Activated naive CD4-positive, alpha-beta T cell treated with anti-CD3 and anti-CD28 coated beads, Interleukin-2, amount 10 ng/mL, durations not matched to agents 7 days and 5 days (primary cell): ENCODE data around the gene C22orf42.
"Not testable (repeated sequence)": the region's sequence is repeated elsewhere in the genome, so short reads cannot be mapped to it uniquely, and the experiment has no call there.

Experiments
- CTCF ChIA-PET: fragments of 350-600 bp; sonication (Branson Sonifier 250); formaldehyde crosslinking; loops from one replicate; lab custom pipeline; 2021; ENCODE audit warnings: antibody characterized with exemption; lab: Charles Lee
- DNase-seq: peaks from one replicate; pipeline ENCODE4 v3.0.0-alpha.2; 2020
- H3K27ac Mint-ChIP-seq: one replicate; pipeline ENCODE4 v1.8.0; 2021; ENCODE audit warnings: mild to moderate bottlenecking, moderate library complexity, mixed read lengths
- H3K27me3 Mint-ChIP-seq: one replicate; pipeline ENCODE4 v1.8.0; 2021; ENCODE audit warnings: mild to moderate bottlenecking, mixed read lengths
- H3K36me3 Mint-ChIP-seq: one replicate; pipeline ENCODE4 v1.8.0; 2021; ENCODE audit warnings: mixed read lengths
- H3K4me1 Mint-ChIP-seq: one replicate; pipeline ENCODE4 v1.8.0; 2021; ENCODE audit warnings: mixed read lengths
- H3K4me3 Mint-ChIP-seq: one replicate; pipeline ENCODE4 v1.8.0; 2021; ENCODE audit warnings: mild to moderate bottlenecking, moderate library complexity, mixed read lengths
- H3K9me3 Mint-ChIP-seq: one replicate; pipeline ENCODE4 v1.8.0; 2021; ENCODE audit warnings: mixed read lengths

C22orf42 gene

DNA sequence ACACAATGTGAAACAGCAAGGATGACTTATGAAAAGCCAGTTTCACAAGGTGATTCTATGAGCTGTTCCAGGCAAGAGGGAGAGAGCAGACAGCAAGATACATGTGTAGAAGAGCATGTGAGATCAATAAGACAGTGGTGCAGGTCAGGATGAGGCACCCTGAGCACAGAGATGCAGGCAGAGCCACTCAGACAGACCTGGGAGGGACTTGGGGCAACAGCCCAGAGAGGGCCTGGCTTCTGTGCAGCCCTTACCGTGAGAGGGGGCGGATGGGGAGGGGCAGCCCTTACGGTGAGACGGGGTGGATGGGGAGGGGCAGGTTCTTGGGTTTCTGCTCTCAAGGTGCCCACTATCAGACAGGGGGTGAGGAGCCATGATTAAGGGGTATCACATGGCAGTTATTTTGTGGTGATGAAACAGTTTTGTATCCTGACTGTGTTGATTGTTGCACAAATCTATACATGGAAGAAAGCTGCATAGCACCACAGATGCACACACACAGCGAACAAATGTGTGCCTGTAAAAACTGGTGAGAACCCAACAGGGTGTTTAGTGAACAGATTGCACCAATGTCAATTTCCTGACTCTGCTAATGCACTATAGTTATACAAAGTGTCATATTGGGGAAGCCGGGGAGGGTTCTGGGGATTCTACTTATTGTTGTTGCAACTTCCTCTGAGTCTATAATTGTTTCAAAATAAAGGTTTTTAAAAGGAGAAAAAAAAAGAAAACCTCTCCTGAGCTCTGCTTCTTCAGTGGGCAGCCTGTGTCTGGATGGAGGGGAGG is 5.2 kb upstream of the C22orf42 start:
- Mint-ChIP-seq H3K4me3 (no peak overlapping the region), H3K27me3 (peaks cover 23% of the 10 kb centered on the region), H3K9me3 (no peaks in the 10 kb centered on the region), H3K36me3 (no peaks in the 10 kb centered on the region), H3K4me1 (no peaks in the 10 kb centered on the region), H3K27ac (no peak overlapping the region)
- CTCF ChIA-PET: no interaction called here
- DNase-seq: no peak

DNA sequence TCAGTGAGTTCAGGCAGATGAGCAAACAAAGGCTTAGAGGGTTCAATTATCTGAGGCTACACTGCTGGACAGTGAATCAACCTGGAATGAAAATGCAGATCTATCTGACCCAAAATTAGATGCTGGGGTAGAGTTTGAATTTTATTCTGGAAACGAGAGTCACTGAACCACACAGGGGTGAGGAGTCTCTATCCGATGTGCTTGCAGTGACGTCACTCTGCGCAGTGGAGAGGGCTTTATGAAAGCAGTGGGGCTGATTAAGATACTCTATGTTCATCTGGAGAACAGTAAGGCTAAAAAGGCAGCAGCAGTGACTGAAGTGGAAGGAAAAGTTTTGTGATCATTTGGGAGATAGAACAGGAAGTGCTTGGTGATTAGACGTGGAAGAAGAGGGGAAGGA is 1.3 kb upstream of the C22orf42 start:
- peaks cover 37% of the 10 kb centered on the region for H3K27me3 Mint-ChIP-seq
- H3K9me3 Mint-ChIP-seq, H3K4me3 Mint-ChIP-seq, H3K27ac Mint-ChIP-seq, H3K4me1 Mint-ChIP-seq, DNase-seq, H3K36me3 Mint-ChIP-seq, CTCF ChIA-PET: not testable (repeated sequence)

DNA sequence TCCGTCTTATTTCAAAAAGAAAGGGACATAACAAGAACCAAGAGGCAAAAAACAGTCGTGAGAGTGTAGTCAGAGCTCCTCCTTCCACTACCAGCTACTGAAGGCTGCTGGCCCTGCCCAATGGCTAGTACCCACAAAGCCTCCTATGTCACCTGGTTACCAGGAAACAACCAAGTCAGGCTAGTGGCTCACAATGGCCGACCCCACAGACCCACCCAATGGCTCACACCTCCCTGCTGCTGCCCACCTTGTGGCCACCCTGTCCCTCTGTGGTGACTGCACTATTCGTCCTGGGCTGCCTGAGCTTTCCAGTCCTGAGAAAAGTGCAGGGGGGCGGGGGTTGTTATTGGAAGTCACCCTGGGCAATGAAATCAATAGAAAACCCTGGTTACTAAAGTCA is 1.5 kb downstream of the C22orf42 start:
- peaks cover 11% of the 10 kb centered on the region for H3K4me1 Mint-ChIP-seq
- H3K4me3 Mint-ChIP-seq, H3K9me3 Mint-ChIP-seq, CTCF ChIA-PET, H3K27ac Mint-ChIP-seq, DNase-seq, H3K36me3 Mint-ChIP-seq: not testable (repeated sequence)
- H3K27me3 Mint-ChIP-seq: peaks cover 32% of the 10 kb centered on the region

DNA sequence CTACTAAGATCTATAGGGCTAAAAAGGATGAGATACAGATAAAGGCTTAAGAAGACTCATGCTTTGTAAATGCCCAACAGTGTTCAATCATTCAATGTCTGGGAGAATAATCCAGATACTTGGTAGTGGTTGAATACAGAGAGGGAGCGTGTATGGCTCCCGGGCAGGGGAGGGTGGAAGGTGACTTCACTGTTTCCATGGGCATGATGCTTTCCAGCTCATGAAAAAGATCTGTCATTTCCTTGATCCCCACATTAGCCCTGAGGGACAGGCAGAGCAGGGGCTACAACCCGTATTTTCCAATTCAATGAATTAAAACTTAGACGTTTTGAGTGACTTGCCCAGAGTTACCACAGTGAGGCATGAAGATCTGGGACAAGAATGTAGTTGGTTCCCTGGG is 4.4 kb downstream of the C22orf42 start:
- H3K9me3 Mint-ChIP-seq, H3K4me3 Mint-ChIP-seq, DNase-seq, H3K36me3 Mint-ChIP-seq, CTCF ChIA-PET, H3K27ac Mint-ChIP-seq: not testable (repeated sequence)
- Mint-ChIP-seq H3K27me3 (peaks cover 32% of the 10 kb centered on the region), H3K4me1 (peaks cover 31% of the 10 kb centered on the region)

DNA sequence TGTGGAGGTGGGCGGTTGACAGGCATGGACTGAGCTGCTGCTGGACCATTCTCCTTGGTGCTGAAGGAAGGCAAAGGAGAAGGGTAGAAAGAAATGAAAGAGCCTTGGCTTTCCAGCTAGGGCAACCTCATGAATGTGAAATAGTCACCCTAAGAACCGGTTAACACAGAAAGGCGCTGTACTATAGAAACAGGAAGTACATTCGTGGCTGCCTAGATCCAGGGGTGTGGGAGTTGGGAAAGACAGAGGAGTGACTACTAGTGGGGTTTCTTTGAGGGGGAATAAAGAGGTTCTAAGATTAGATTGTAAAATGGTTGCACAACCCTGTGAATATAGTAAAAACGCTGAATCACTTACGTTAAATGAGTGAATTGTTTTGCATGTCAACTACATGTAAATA is 7.5 kb downstream of the C22orf42 start:
- H3K27ac Mint-ChIP-seq, DNase-seq, CTCF ChIA-PET, H3K9me3 Mint-ChIP-seq, H3K36me3 Mint-ChIP-seq, H3K4me3 Mint-ChIP-seq: not testable (repeated sequence)
- Mint-ChIP-seq H3K27me3 (peaks cover 16% of the 10 kb centered on the region), H3K4me1 (peaks cover 31% of the 10 kb centered on the region)

DNA sequence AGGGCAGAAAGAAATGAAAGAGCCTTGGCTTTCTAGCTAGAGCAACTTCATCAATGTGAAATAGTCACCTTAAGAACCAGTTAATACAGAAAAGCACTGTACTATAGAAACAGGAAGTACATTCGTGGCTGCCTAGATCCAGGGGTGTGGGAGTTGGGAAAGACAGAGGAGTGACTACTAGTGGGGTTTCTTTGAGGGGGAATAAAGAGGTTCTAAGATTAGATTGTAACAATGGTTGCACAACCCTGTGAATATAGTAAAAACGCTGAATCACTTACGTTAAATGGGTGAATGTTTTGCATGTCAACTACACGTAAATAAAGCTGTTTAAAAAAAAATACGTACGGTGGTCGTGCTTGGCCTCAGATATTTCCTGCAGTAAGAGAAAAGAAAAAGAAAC is 8.5 kb downstream of the C22orf42 start:
- peaks cover 31% of the 10 kb centered on the region for H3K4me1 Mint-ChIP-seq
- CTCF ChIA-PET, H3K27ac Mint-ChIP-seq, DNase-seq, H3K36me3 Mint-ChIP-seq, H3K4me3 Mint-ChIP-seq, H3K9me3 Mint-ChIP-seq: not testable (repeated sequence)
- H3K27me3 Mint-ChIP-seq: peaks cover 13% of the 10 kb centered on the region

DNA sequence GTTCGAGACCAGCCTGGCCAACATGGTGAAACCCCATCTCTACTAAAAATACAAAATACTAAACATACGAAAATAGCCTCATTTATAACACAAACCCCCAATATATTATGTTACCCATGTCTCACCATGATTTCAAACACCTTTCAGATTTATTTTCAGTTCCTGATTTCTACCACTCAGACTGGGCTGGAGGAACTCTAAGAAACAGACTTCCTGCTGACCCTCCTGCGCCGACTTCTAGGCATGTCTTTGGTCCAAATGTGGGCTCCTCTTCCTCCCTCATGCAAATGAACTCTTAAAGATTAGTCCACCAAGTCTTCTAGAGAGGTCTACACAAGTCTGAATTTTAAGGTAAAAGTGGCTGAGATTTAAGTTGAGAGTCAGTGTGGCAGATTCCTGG is 10.7 kb downstream of the C22orf42 start:
- H3K27me3 Mint-ChIP-seq, H3K27ac Mint-ChIP-seq, H3K36me3 Mint-ChIP-seq, H3K9me3 Mint-ChIP-seq, CTCF ChIA-PET, DNase-seq, H3K4me3 Mint-ChIP-seq: not testable (repeated sequence)
- H3K4me1 Mint-ChIP-seq: peaks cover 44% of the 10 kb centered on the region

DNA sequence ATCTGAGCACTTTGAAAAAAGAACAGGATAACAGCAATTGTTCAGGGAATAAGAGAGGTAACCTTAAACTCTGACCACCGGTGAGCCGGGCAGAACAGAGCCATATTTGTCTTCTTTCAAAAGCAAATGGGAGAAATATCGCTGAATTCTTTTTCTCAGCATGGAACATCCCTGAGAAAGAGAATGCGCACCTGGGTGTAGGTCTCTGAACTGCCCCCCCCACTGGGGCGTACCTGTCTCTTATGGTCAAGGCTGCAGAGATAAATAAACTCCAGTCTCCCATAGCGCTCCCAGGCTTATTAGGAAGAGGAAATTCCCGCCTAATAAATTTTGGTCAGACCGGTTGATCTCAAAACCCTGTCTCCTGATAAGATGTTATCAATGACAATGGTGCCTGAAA is 12.0 kb downstream of the C22orf42 start:
- H3K4me1 Mint-ChIP-seq: peaks cover 45% of the 10 kb centered on the region
- H3K27ac Mint-ChIP-seq, CTCF ChIA-PET, H3K27me3 Mint-ChIP-seq, DNase-seq, H3K4me3 Mint-ChIP-seq, H3K36me3 Mint-ChIP-seq, H3K9me3 Mint-ChIP-seq: not testable (repeated sequence)

DNA sequence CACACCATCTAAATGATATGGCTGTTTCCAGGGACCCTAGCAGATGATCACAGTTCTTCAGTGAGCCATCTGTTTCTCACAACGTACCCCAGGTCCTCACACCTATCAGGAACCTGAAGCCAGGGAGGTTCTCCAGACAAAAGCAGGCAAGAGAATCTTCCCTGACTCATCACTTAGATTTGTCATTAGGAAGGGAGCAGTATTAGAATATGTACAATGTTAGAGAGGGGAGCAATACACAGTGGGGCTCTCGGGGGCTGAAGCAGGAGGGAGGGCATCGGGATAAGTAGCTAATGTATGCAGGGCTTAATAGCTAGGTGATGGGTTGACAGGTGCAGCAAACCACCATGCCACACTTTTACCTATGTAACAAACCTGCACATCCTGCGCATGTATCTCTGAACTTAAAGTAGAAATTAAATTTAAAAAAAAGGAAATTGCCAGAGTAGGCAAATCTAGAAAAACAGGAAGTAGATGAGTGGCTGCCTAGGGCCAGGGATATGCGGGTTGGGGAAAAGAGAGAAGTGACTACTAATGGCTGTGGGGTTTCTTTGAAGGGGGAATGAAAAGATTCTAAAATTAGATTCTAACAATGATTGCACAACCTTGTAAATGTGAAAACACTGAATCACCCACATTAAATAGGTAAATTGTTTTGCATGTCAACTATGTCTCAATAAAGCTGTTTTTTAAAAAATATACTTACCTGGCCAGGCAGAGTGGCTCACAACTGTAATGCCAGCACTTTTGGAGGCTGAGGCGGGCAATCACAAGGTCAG is 14.4 kb downstream of the C22orf42 start:
- Mint-ChIP-seq H3K27me3 (peaks cover 4% of the 10 kb centered on the region), H3K27ac (peak overlapping the region; percentile 53), H3K4me1 (peaks cover 47% of the 10 kb centered on the region), H3K4me3 (no peak overlapping the region), H3K9me3 (peaks cover 8% of the 10 kb centered on the region), H3K36me3 (no peaks in the 10 kb centered on the region)
- CTCF ChIA-PET: no interaction called here
- DNase-seq: peak; percentile 39

DNA sequence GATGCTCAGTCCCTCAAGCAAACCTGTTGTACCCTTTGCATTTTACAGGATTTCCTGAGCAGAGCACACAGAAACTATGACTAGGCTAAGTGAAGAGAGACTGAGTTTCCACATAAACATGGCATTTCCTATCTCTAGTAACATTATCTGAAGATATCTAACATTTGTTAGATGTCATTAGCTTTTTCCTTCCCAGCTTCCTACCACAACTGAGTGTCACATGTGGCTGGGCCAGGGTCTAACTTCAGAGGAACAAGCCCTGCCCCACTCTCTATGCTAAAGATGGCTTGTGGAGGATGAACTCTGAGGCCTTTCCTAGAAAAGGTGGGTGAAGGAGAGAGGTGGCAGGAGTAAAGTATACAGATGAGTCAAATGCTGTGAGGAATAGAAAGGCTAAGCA is 16.5 kb downstream of the C22orf42 start:
- peak; percentile 39 for DNase-seq
- peaks cover 58% of the 10 kb centered on the region for H3K4me1 Mint-ChIP-seq
- peaks cover 4% of the 10 kb centered on the region for H3K27me3 Mint-ChIP-seq
- CTCF ChIA-PET: interaction anchor here (1.0 to 1.3 kb wide), 2 partner anchors 60 to 124 kb away, joined by 3 to 5 read pairs; no protein-coding TSS in a partner anchor
- H3K4me3 Mint-ChIP-seq: no peak overlapping the region
- peaks cover 6% of the 10 kb centered on the region for H3K9me3 Mint-ChIP-seq
- peaks cover 5% of the 10 kb centered on the region for H3K36me3 Mint-ChIP-seq
- H3K27ac Mint-ChIP-seq: peak overlapping the region; percentile 81

DNA sequence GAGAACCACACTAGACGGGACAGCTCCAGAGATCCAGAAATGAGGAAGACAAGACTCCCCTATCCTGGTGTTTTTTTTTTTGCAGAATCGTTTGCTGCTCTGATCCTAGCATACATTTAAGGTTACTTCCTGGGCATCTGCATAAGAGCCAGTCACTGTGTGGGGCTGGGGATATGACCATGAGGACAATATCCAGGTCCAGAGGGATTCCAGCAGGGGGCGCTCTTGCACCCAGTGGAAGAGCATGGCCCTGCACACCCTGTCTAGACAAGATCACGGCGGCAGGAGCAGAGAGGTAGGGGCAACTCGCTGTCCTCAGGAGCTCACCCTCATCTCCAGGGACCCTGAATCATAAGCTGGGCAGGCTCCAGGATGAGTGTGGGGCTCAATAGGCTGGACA is 18.4 kb downstream of the C22orf42 start:
- DNase-seq: peak; percentile 31
- peaks cover 77% of the 10 kb centered on the region for H3K4me1 Mint-ChIP-seq
- H3K36me3 Mint-ChIP-seq, H3K27me3 Mint-ChIP-seq, H3K27ac Mint-ChIP-seq, CTCF ChIA-PET, H3K4me3 Mint-ChIP-seq, H3K9me3 Mint-ChIP-seq: not testable (repeated sequence)

DNA sequence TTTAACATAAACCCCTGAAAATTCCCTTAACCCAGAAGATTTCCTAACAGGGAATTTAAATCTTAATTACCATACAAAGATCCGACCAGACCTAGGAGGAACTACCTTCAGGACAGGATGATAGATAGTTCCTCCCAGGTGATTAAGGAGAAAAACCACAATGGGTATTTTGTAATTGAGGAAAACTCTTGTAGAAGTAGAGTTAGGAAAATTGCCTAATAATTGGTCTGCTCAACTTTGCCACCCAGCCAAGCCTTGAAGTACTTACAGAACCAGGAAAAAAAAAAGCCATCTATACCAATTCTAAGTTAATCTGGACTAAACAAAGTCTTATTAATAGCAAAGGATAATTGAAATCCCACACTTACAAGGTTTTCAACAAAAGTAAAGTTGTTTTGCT is 20.5 kb downstream of the C22orf42 start:
- H3K27ac Mint-ChIP-seq, H3K9me3 Mint-ChIP-seq, H3K36me3 Mint-ChIP-seq, DNase-seq: not testable (repeated sequence)
- Mint-ChIP-seq H3K4me3 (peak overlapping the region; percentile 75), H3K27me3 (peaks cover 11% of the 10 kb centered on the region), H3K4me1 (peaks cover 61% of the 10 kb centered on the region)
- CTCF ChIA-PET: interaction anchor here (0.6 kb wide), 1 partner anchor 389 kb away, joined by 4 read pairs; the partner anchor contains the start of gene PRR14L

DNA sequence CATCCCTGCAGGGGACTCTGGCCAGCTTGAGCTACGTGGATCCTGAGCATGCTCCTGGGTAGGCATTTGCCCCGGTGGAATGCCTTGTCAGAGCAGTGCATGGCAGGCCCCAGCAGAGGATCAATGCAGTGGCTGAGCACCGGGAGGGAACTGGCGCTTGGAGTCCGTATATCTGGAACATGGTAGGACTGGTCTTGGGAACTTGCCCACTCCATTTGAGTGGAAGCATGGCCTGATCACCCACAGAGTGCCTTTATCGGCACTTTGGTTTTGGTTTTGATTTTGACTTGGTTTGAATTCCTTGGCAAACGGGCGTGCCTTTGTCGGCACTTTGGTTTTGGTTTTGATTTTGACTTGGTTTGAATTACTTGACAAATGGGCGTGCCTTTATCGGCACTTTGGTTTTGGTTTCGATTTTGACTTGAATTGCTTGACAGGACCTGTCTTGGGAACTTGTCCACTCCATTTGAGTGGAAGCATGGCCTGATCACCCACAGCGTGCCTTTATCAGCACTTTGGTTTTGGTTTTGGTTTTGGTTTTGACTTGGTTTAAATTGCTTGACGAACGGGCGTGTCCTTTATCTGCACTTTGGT is 21.3 kb downstream of the C22orf42 start:
- DNase-seq: peak; percentile 77
- peaks cover 54% of the 10 kb centered on the region for H3K4me1 Mint-ChIP-seq
- H3K36me3 Mint-ChIP-seq, H3K9me3 Mint-ChIP-seq, CTCF ChIA-PET: not testable (repeated sequence)
- peak overlapping the region; percentile 90 for H3K27ac Mint-ChIP-seq
- H3K4me3 Mint-ChIP-seq: peak overlapping the region; percentile 75
- peaks cover 14% of the 10 kb centered on the region for H3K27me3 Mint-ChIP-seq

DNA sequence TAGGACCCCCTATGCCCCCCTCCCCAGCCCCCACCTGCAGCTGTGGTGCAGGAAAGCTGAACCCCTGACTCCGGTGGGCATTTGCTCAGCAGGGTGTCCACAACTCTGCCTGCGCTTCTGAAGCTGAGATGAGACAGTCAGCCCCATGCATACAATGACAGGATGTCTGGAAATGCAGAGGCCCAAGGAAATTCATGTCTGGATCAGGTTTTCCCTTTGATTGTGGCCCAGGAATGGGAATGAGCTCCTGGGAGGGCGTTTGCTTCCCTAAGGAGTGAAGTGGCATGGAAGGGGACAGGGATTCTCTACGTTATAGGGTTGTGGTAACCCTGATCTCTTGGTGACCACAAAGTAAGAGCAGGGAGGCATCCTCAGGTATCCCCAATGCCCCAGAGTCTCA is 22.2 kb downstream of the C22orf42 start:
- DNase-seq, CTCF ChIA-PET, H3K36me3 Mint-ChIP-seq, H3K9me3 Mint-ChIP-seq: not testable (repeated sequence)
- Mint-ChIP-seq H3K27ac (peak overlapping the region; percentile 90), H3K27me3 (peaks cover 14% of the 10 kb centered on the region), H3K4me3 (peak overlapping the region; percentile 75), H3K4me1 (peaks cover 47% of the 10 kb centered on the region)
